Activated CD4-positive, alpha-beta T cell treated with anti-CD3 and anti-CD28 coated beads for 36 hours (primary cell): ENCODE results near the gene DACH2. TPM values are rescaled to one million over a fixed set of nuclear protein-coding genes. Genes with fewer than 3 reads are reported as not detected.

Source experiments
- ATAC-seq: fragments of 200-7000 bp; cut with Tn5 transposase; one replicate; pipeline ENCODE4 v1.10.0; 2021; ENCODE audit warnings: mild to moderate bottlenecking, moderate library complexity
- CTCF ChIA-PET: fragments of 350-600 bp; sonication (Branson Sonifier 250); formaldehyde crosslinking; loops from one replicate; lab custom pipeline; 2021; ENCODE audit warnings: antibody characterized with exemption; lab: Charles Lee
- POLR2A ChIA-PET: fragments of 350-600 bp; sonication (Branson Sonifier 250); formaldehyde crosslinking; loops from one replicate; lab custom pipeline; 2021; ENCODE audit warnings: antibody characterized with exemption, inconsistent platforms; lab: Charles Lee
- DNase-seq: peaks from one replicate; pipeline ENCODE4 v3.0.0-alpha.2; 2020
- H3K27ac Mint-ChIP-seq: one replicate; pipeline ENCODE4 v1.8.0; 2021; ENCODE audit warnings: mixed read lengths
- H3K27me3 Mint-ChIP-seq: one replicate; pipeline ENCODE4 v1.8.0; 2021; ENCODE audit warnings: mixed read lengths
- H3K36me3 Mint-ChIP-seq: one replicate; pipeline ENCODE4 v1.8.0; 2021; ENCODE audit warnings: low read depth, mixed read lengths
- H3K4me1 Mint-ChIP-seq: one replicate; pipeline ENCODE4 v1.8.0; 2021; ENCODE audit warnings: mixed read lengths
- H3K4me3 Mint-ChIP-seq: one replicate; pipeline ENCODE4 v1.8.0; 2021; ENCODE audit warnings: mild to moderate bottlenecking, moderate library complexity, mixed read lengths
- H3K9me3 Mint-ChIP-seq: one replicate; pipeline ENCODE4 v1.8.0; 2021; ENCODE audit warnings: low read depth, mixed read lengths
- intact Hi-C, 2 experiments: fragments of 100-400 bp; cut with DNase I in 1 of 2; cut with micrococcal nuclease in 1 of 2; formaldehyde crosslinking; loops; one replicate each; pipeline versions ENCODE4 v1.14.2 to v1.15.1; 2022 to 2024; cut with DNase I, micrococcal nuclease
- total RNA-seq, 2 experiments: library from RNA; stranded (reverse); gene quantifications; one replicate each; pipeline ENCODE4 v1.2.3, GENCODE V29; 2021

DACH2 gene
- not detected for total RNA-seq

DNA sequence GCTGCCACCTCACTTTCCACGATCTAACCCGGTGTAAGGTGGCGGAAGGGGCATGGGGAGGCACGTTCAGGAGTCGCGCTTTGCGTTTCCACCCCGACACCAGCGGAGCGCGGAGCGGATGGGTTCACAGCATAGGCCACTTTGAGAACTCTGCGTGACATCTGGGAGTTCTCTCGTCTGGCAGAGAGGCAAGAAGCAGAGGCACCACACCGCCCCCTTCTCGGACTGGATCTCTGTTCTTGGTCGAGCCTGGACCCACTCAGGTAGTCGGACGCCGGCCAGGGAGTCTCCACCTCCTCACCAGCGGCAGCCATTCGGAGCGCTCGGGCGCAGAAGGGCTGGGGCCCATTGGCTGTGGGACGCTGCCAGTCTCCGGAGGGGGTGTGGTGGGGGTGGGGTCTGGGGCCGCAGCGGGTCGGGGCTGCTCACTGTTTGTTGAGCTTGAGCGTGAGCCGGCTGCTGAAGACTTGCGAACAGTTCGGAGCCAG lies at the start of gene DACH2:
Gene DACH2 (plus strand): TSS at position 428 of the 488 bp plus-strand sequence.
- H3K27me3 Mint-ChIP-seq = peaks cover 30% of the 10 kb centered on the region
- intact Hi-C loops = no loop called here

DNA sequence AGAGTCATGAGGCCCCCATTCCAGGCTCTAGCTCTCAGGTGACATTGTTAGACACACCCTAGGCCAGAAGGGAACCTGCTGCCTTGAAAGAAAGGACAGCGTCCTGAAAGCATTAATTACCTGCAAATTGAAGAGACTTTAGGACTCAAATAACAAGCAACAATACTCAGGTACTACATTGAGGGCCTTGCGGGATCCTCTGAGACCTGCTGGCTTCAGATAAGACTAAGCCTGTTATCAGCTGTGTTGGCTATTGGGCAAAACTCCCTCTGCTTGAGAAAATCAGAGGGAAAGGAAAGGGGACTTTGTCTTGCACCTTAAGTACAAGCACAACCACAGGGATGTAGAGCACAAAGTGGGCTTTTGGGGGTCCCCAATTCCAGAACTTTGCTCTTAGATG lies 45.9 kb upstream of the DACH2 start:
- ChIA-PET POLR2A (interaction anchor here (0.7 kb wide), 1 partner anchor 41 kb away, joined by 3 read pairs; no protein-coding TSS in a partner anchor), CTCF (no interaction called here)
- DNase-seq = no peak
- H3K4me3 Mint-ChIP-seq = no peak overlapping the region
- H3K9me3 Mint-ChIP-seq = no peaks in the 10 kb centered on the region
- H3K4me1 Mint-ChIP-seq = no peaks in the 10 kb centered on the region
- H3K36me3 Mint-ChIP-seq = no peaks in the 10 kb centered on the region
- H3K27me3 Mint-ChIP-seq = peaks cover 2% of the 10 kb centered on the region
- H3K27ac Mint-ChIP-seq = no peak overlapping the region
- no peak for ATAC-seq
- intact Hi-C loops = no loop called here

More for the DNA sequence above, at the start of gene DACH2:
- no peak within 1 kb of the TSS for H3K27ac Mint-ChIP-seq
- DNase-seq = peak; percentile 66
- peaks cover 7% of the 10 kb centered on the region for H3K4me1 Mint-ChIP-seq
- ChIA-PET POLR2A (interaction anchor here (0.6 kb wide), 1 partner anchor 27 kb away, joined by 3 read pairs; no protein-coding TSS in a partner anchor), CTCF (no interaction called here)
- H3K36me3 Mint-ChIP-seq = no peaks in the 10 kb centered on the region
- no peaks in the 10 kb centered on the region for H3K9me3 Mint-ChIP-seq
- peak within 1 kb of the TSS; percentile 66 for H3K4me3 Mint-ChIP-seq
- ATAC-seq = peak; percentile 99

DNA sequence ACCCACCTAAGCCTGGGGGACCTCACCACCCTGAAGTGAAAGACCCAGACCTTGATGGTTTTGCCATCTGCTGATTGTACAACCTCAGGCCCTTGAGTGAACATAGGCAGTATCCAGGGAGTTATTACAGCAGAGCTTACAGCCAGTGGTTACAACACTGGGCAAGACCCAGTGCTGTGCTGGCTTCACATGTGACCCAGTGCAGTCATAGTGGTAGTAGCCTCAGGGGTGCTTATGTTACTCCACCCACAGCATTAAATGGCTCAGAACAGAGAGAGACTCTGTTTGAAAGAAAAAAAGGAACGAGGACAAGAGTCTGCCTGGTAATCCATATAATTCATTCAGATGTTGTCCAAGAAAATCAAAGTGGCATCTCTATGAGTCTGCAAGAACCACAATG lies 45.2 kb upstream of the DACH2 start:
- no peak overlapping the region for H3K27ac Mint-ChIP-seq
- no peaks in the 10 kb centered on the region for H3K9me3 Mint-ChIP-seq
- intact Hi-C loops = no loop called here
- ChIA-PET POLR2A (no interaction called here), CTCF (no interaction called here)
- peaks cover 2% of the 10 kb centered on the region for H3K27me3 Mint-ChIP-seq
- H3K36me3 Mint-ChIP-seq = no peaks in the 10 kb centered on the region
- DNase-seq (no peak), ATAC-seq (no peak)
- no peaks in the 10 kb centered on the region for H3K4me1 Mint-ChIP-seq
- H3K4me3 Mint-ChIP-seq = no peak overlapping the region

- ChIA-PET CTCF (no interaction called here), POLR2A (no interaction called here)
- ATAC-seq = no peak
Measured at GRCh38 chrX:86104526-86104925, 43.7 kb upstream of the DACH2 start.

DNA sequence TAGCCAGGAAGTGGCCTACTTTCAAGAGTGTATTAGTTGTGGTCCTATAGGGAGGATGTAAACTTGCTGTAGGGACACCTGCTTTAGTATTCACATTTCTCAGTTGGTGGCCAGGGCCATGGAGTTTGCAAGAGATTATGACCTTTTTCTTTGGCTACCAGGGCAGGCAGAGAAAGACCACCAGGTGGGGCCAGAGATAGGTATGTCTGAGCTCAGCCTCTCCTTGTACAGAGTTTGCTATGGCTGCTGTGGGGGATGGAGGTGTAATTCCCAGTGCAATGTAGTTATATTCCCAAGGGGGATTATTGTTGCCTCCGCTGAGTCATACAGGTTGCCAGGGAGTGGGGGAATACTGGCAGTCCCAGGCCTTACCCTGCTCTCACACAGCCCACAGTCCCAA lies 26.3 kb upstream of the DACH2 start:
- Mint-ChIP-seq H3K27ac (no peak overlapping the region), H3K4me1 (no peaks in the 10 kb centered on the region), H3K27me3 (peaks cover 6% of the 10 kb centered on the region), H3K9me3 (peaks cover 18% of the 10 kb centered on the region), H3K4me3 (no peak overlapping the region), H3K36me3 (peaks cover 3% of the 10 kb centered on the region)
- ATAC-seq = no peak
- intact Hi-C loops = no loop called here
- no peak for DNase-seq
- ChIA-PET CTCF (interaction anchor here (0.7 kb wide), 1 partner anchor 289 kb away, joined by 3 read pairs; no protein-coding TSS in a partner anchor), POLR2A (no interaction called here)

More at GRCh38 chrX:86104526-86104925, 43.7 kb upstream of the DACH2 start:
- H3K27ac Mint-ChIP-seq = no peak overlapping the region
- H3K36me3 Mint-ChIP-seq = no peaks in the 10 kb centered on the region
- no peak for DNase-seq
- H3K27me3 Mint-ChIP-seq = peaks cover 2% of the 10 kb centered on the region
- no peaks in the 10 kb centered on the region for H3K4me1 Mint-ChIP-seq
- no peak overlapping the region for H3K4me3 Mint-ChIP-seq
- intact Hi-C loops = no loop called here
- no peaks in the 10 kb centered on the region for H3K9me3 Mint-ChIP-seq

DNA sequence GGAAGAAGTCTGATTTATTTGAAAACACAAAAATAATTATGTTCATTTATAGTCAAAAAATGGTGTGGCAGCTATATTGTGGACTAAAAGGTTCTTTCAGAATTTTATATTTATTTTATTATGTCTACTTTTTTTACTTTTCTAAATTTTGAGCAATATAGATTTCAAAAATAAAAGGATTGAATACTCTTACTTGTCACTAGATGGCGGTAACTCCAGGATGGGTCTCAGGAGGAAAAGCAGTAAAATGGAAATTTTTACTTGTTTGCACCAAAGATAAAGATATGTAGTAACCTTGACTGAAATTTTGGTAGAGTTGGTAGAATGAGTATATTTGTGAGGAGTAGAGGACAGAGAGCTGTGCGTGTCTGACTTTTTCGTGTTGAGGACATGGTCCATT lies 14.5 kb upstream of the DACH2 start:
- no peak for ATAC-seq
- peaks cover 4% of the 10 kb centered on the region for H3K27me3 Mint-ChIP-seq
- ChIA-PET POLR2A (no interaction called here), CTCF (interaction anchor here (1.6 kb wide), 1 partner anchor 21 kb away, joined by 4 read pairs; no protein-coding TSS in a partner anchor)
- DNase-seq = no peak
- H3K4me3 Mint-ChIP-seq = no peak overlapping the region
- intact Hi-C loops = loop anchor here in 1 of 2 experiments (1.0 to 5.0 kb wide), 3 partner anchors 38 to 1165 kb away; no protein-coding TSS in a partner anchor
- no peaks in the 10 kb centered on the region for H3K9me3 Mint-ChIP-seq
- H3K4me1 Mint-ChIP-seq = peaks cover 2% of the 10 kb centered on the region
- no peaks in the 10 kb centered on the region for H3K36me3 Mint-ChIP-seq
- H3K27ac Mint-ChIP-seq = no peak overlapping the region

GRCh38 chrX:86137071-86137470 lies 11.2 kb upstream of the DACH2 start:
- H3K27ac Mint-ChIP-seq = no peak overlapping the region
- ChIA-PET CTCF (no interaction called here), POLR2A (no interaction called here)
- ATAC-seq (no peak), DNase-seq (no peak)
- intact Hi-C loops = no loop called here
- H3K9me3 Mint-ChIP-seq = no peaks in the 10 kb centered on the region
- no peaks in the 10 kb centered on the region for H3K36me3 Mint-ChIP-seq
- no peak overlapping the region for H3K4me3 Mint-ChIP-seq
- H3K27me3 Mint-ChIP-seq = peaks cover 5% of the 10 kb centered on the region
- H3K4me1 Mint-ChIP-seq = peaks cover 2% of the 10 kb centered on the region

DNA sequence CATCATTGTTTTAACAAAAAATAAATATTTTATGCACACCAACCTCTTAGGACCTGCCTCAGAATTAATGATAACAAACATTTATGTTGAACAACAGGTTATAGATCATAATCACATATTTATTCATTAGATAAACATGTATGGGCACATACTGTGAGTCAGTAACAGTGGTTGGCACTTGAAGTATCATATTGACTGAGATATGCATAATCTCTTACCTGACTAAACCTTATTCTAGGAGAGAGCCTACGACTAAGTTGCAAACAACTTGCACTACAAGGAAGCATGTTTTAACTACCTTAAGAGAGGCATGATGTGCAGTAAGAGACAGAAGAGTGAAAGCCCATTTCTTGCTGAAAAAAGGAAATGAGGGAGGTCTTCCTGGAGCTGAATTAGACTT lies 6.5 kb upstream of the DACH2 start:
- DNase-seq (no peak), ATAC-seq (no peak)
- Mint-ChIP-seq H3K4me3 (no peak overlapping the region), H3K27me3 (peaks cover 14% of the 10 kb centered on the region), H3K36me3 (no peaks in the 10 kb centered on the region), H3K4me1 (no peaks in the 10 kb centered on the region), H3K27ac (no peak overlapping the region), H3K9me3 (no peaks in the 10 kb centered on the region)
- ChIA-PET CTCF (no interaction called here), POLR2A (no interaction called here)
- intact Hi-C loops = no loop called here

DNA sequence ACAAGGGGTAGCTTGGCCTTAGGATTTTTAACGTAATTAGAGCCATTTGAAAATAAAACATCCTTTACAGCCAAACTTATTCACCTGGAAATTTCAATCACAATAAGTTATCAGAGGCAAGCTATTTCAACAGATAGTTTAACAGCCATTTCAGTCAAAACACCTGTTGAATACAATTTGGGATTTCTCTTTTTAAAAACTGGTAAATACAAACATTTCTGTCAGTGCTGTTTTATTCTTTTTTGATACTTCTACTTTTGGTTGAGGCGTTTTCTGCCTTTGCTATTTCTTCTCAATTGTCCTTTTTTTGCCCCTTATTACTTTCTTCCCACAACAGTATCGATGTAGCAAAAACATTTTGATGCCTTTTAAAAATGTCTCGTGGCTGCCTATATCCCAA lies 2.1 kb upstream of the DACH2 start:
- no peaks in the 10 kb centered on the region for H3K9me3 Mint-ChIP-seq
- H3K4me3 Mint-ChIP-seq = no peak overlapping the region
- peaks cover 30% of the 10 kb centered on the region for H3K27me3 Mint-ChIP-seq
- no peak for DNase-seq
- intact Hi-C loops = no loop called here
- H3K27ac Mint-ChIP-seq = no peak overlapping the region
- POLR2A ChIA-PET = no interaction called here
- H3K4me1 Mint-ChIP-seq = peaks cover 7% of the 10 kb centered on the region
- no peaks in the 10 kb centered on the region for H3K36me3 Mint-ChIP-seq
- CTCF ChIA-PET = no interaction called here
- ATAC-seq = no peak

GRCh38 chrX:86148594-86148993 lies 343 bp downstream of the DACH2 start:
- H3K4me3 Mint-ChIP-seq = peak overlapping the region; percentile 66
- H3K27me3 Mint-ChIP-seq = peaks cover 28% of the 10 kb centered on the region
- peaks cover 7% of the 10 kb centered on the region for H3K4me1 Mint-ChIP-seq
- CTCF ChIA-PET = no interaction called here
- ATAC-seq = no peak
- no peaks in the 10 kb centered on the region for H3K9me3 Mint-ChIP-seq
- no peak for DNase-seq
- intact Hi-C loops = no loop called here
- H3K36me3 Mint-ChIP-seq = no peaks in the 10 kb centered on the region
- no peak overlapping the region for H3K27ac Mint-ChIP-seq
- POLR2A ChIA-PET = no interaction called here

DNA sequence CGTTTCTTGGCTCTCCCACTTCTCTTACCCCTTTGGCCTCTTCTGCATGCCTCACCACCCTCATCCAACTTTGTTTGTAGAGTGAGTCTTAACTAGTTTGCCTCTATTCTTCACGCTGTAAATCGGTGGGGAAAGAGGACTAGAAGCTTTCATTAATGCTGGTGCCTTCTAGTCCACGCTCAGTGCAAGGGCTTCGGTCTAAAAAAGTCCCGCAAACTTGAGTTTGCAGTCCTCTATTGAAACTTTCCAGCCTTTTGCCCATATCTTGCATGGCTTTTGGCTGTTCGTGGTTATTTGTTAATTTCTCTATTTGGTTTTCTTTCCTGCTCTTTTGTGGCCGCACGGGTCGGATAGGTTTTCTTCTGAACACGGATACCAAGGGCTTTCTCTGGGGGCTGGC lies 868 bp downstream of the DACH2 start:
- intact Hi-C loops = no loop called here
- Mint-ChIP-seq H3K27ac (no peak overlapping the region), H3K4me1 (peaks cover 7% of the 10 kb centered on the region), H3K4me3 (peak overlapping the region; percentile 66), H3K36me3 (no peaks in the 10 kb centered on the region), H3K27me3 (peaks cover 24% of the 10 kb centered on the region), H3K9me3 (no peaks in the 10 kb centered on the region)
- DNase-seq (no peak), ATAC-seq (no peak)
- CTCF ChIA-PET = interaction anchor here (0.9 kb wide), 1 partner anchor 17 kb away, joined by 3 read pairs; no protein-coding TSS in a partner anchor
- POLR2A ChIA-PET = no interaction called here

GRCh38 chrX:86154553-86154952 lies 6.3 kb downstream of the DACH2 start:
- H3K4me1 Mint-ChIP-seq = peaks cover under 1% of the 10 kb centered on the region
- POLR2A ChIA-PET = no interaction called here

More at GRCh38 chrX:86154553-86154952, 6.3 kb downstream of the DACH2 start:
- ATAC-seq = no peak
- DNase-seq = no peak
- no peaks in the 10 kb centered on the region for H3K9me3 Mint-ChIP-seq
- H3K36me3 Mint-ChIP-seq = no peaks in the 10 kb centered on the region
- intact Hi-C loops = no loop called here
- CTCF ChIA-PET = interaction anchor here (1.4 kb wide), 1 partner anchor 21 kb away, joined by 4 read pairs; no protein-coding TSS in a partner anchor
- no peak overlapping the region for H3K27ac Mint-ChIP-seq
- H3K27me3 Mint-ChIP-seq = peaks cover 13% of the 10 kb centered on the region
- H3K4me3 Mint-ChIP-seq = no peak overlapping the region
